Vagina (tissue), 2 donors: ENCODE measurements around the gene PTPRG.

Experiments
- POLR2A ChIP-seq, 2 donors: fragments of 450-650 bp; IDR thresholded peaks; one replicate each; pipeline ENCODE4 v1.6.1; 2017; ENCODE audit warnings: antibody characterized with exemption in 2 of 2, mild to moderate bottlenecking in 2 of 2, moderate library complexity in 2 of 2
- TF ChIP-seq, protein P1 (sequence below), 3 experiments: fragments of 450-650 bp in 2 of 3; fragments of 200-600 bp in 1 of 3; sonication (generic) in 1 of 3; IDR thresholded peaks; one replicate each; pipeline ENCODE4 v1.5.1; 2017 to 2019; ENCODE audit warnings: antibody characterized with exemption in 3 of 3, mild to moderate bottlenecking in 2 of 3, moderate library complexity in 2 of 3

DNA sequence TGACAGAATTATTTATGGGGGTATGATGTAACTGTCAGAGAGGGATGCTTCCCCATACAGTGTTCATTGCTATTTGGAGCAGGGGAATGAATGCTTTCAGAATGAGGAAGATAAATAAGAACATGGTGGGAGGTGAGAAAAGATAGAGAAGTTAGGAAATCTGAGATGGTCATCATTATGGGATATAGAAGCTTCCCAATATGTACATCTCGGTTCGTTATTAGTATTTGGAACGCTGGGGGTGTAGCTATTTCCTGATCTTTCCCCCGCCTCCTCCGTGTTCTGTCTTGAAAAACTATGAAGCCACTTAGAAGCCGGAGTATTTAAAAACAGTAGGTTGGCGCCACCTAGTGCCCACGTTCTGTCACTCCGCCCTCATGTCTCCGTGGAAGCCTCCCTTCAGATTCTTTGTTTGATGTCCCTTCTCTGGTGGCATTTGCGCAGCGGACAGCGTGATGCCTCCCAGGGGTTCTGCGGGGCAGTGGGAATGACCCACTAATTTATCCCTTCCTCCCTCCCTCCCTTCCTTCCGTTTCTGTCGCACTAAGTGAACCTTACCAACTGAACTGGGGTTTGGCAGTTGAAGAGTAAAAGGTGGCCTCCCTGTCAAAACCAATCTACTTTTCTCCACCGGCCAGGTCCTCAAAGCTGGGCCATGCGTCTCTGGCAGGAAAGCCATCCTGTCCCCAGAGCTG lies 627.5 kb downstream of the PTPRG start:
- TF ChIP-seq POLR2A (IDR thresholded peaks at IDR 0.05), result no peak
- TF ChIP-seq, protein P1, sequence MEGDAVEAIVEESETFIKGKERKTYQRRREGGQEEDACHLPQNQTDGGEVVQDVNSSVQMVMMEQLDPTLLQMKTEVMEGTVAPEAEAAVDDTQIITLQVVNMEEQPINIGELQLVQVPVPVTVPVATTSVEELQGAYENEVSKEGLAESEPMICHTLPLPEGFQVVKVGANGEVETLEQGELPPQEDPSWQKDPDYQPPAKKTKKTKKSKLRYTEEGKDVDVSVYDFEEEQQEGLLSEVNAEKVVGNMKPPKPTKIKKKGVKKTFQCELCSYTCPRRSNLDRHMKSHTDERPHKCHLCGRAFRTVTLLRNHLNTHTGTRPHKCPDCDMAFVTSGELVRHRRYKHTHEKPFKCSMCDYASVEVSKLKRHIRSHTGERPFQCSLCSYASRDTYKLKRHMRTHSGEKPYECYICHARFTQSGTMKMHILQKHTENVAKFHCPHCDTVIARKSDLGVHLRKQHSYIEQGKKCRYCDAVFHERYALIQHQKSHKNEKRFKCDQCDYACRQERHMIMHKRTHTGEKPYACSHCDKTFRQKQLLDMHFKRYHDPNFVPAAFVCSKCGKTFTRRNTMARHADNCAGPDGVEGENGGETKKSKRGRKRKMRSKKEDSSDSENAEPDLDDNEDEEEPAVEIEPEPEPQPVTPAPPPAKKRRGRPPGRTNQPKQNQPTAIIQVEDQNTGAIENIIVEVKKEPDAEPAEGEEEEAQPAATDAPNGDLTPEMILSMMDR (IDR thresholded peaks at IDR 0.05), result peak; percentile 63 to 75 (median 71)
